Measurements from ENCODE around the gene CZIB. TPM values are rescaled to one million over a fixed set of nuclear protein-coding genes. Genes with fewer than 3 reads are reported as not detected.

CZIB gene
- total RNA-seq: 38.1 TPM

DNA sequence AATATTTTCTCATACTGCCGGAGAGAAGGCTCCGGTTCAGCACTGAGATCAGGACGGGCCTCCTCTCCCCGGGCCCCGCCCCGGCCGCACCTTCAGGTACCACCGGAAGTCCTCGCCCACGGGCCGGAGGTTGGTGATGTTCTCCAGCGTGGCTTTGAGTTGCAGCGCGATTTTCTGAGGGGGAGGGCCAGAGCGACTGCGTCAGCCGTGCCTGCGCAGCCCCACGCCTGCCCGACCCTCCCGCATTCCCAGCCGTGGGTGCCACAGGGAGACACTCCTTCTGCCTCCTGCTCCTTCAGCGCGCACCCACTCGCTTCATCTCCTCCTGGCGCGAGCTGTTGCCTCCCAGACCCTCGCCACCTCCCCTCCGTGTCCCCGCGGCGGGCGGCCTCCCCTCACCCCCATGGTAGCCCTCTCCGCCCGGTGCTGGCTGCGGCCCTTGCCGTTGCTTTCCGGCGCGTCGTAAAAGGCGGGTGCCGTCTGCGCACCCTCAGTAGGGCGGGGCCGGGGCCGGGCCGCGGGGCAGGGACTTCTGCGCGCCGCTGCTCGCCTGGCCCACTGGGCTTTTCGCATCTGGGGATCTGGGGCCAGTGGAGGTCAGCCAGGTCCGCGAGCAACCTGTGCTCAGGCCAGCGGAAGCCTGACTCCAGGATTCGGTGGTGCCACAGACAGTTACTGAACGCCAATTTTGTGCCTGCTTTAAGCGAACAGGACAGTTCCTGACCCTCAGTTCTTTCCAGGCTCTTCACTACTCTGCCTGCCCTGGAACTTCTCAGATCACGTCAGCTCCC lies at the start of gene CZIB:
TSS of gene CZIB (minus strand) at position 464 of the 791 bp plus-strand sequence. CDS start at position 405, 59 bp downstream.
- peak within 1 kb of the TSS; percentile 90 to 100 (median 100) for H3K4me3 ChIP-seq (ENCODE audit: low read length in 3 of 3)
- H3K9ac ChIP-seq (ENCODE audit: low read depth in 1 of 3, low read length in 3 of 3): peak within 1 kb of the TSS; percentile 94 to 99 (median 96)
- peaks cover 14 to 30% (median 19%) of the 10 kb centered on the region in 3 donors for H3K36me3 ChIP-seq (ENCODE audit: control insufficient read depth in 3 of 3, insufficient read depth in 3 of 3, low read length in 3 of 3)
- peaks cover 13 to 22% (median 15%) of the 10 kb centered on the region in 3 donors for H3K4me1 ChIP-seq (ENCODE audit: control insufficient read depth in 3 of 3, insufficient read depth in 3 of 3, low read length in 3 of 3)
- peak within 1 kb of the TSS; percentile 96 for H3K27ac ChIP-seq (ENCODE audit: low read depth, low read length)
- no peaks in the 10 kb centered on the region for H3K9me3 ChIP-seq (ENCODE audit: control insufficient read depth in 3 of 3, low read length in 3 of 3)
- H3K27me3 ChIP-seq (ENCODE audit: control insufficient read depth in 3 of 3, insufficient read depth in 3 of 3, low read length in 3 of 3): no peaks in the 10 kb centered on the region

DNA sequence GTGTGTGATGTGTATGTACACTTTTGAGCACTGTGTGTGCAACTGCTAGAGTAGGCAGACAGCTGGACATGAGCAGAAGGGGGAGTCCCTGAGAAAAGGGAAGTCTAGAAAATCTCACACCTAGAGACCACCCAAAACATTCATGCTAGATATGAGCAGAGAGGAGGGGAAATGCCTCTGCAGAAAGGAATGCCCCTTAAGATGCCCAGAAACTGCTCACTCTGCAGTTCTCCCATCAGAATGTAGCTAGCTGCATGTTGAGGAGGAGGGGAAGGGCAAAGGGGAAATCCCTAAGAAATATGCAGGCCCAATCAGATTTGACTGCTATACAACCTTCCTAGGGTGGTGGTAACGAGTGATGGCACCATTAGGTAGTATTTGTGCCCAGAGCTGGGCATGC lies 49.7 kb upstream of the CZIB start:
- Histone ChIP-seq H3K9me3 (ENCODE audit: control insufficient read depth in 3 of 3, low read length in 3 of 3) (no peaks in the 10 kb centered on the region), H3K27ac (ENCODE audit: low read depth, low read length) (no peak overlapping the region), H3K4me3 (ENCODE audit: low read length in 3 of 3) (no peak overlapping the region), H3K9ac (ENCODE audit: low read depth in 1 of 3, low read length in 3 of 3) (no peak overlapping the region), H3K36me3 (ENCODE audit: control insufficient read depth in 3 of 3, insufficient read depth in 3 of 3, low read length in 3 of 3) (no peaks in the 10 kb centered on the region), H3K4me1 (ENCODE audit: control insufficient read depth in 3 of 3, insufficient read depth in 3 of 3, low read length in 3 of 3) (no peaks in the 10 kb centered on the region), H3K27me3 (ENCODE audit: control insufficient read depth in 3 of 3, insufficient read depth in 3 of 3, low read length in 3 of 3) (no peaks in the 10 kb centered on the region)

DNA sequence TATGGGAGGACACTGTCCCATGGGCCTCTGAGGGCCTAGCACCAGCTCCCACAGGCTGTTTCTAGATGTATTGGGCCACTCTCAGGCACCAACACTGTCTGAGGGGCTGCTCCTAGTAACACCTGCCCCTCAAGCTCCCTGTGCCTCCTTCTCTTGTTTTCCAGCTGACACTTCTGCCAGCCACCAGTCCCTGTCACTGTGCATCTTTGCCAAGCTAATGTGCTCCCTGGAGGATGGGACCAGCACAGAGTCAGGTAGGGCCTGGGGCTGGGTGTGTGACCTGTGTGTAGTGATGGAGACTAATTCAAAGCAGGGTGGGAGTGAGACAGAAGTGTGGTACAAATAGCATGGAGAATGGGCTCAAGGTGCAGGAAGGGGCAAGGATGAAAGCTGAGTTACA lies 47.3 kb upstream of the CZIB start:
- Histone ChIP-seq H3K9me3 (ENCODE audit: control insufficient read depth in 3 of 3, low read length in 3 of 3) (no peaks in the 10 kb centered on the region), H3K27me3 (ENCODE audit: control insufficient read depth in 3 of 3, insufficient read depth in 3 of 3, low read length in 3 of 3) (no peaks in the 10 kb centered on the region), H3K9ac (ENCODE audit: low read depth in 1 of 3, low read length in 3 of 3) (no peak overlapping the region), H3K27ac (ENCODE audit: low read depth, low read length) (no peak overlapping the region), H3K4me1 (ENCODE audit: control insufficient read depth in 3 of 3, insufficient read depth in 3 of 3, low read length in 3 of 3) (no peaks in the 10 kb centered on the region), H3K4me3 (ENCODE audit: low read length in 3 of 3) (no peak overlapping the region), H3K36me3 (ENCODE audit: control insufficient read depth in 3 of 3, insufficient read depth in 3 of 3, low read length in 3 of 3) (peaks cover 0 to 2% (median 0%) of the 10 kb centered on the region in 3 donors)

DNA sequence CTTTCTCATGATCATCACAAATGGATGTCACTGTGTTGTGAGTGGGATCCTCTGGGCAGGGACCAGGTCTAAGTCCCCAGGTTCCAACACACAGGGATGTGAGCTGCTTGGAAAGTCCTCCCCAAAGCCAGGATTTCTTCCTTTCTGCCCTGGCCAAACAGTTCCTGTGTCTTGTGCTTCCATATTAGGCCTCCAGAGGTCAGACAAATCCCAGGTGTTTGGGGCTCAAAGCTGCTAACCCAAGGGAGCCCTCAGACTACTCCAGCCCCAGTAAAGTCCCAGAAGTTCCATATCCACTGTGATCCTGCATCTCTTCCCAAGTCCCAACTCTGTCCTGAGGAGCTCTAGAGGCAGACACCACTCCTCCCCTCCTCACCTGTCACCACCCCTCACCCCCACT lies 45.6 kb upstream of the CZIB start:
- Histone ChIP-seq H3K9ac (ENCODE audit: low read depth in 1 of 3, low read length in 3 of 3) (no peak overlapping the region), H3K4me1 (ENCODE audit: control insufficient read depth in 3 of 3, insufficient read depth in 3 of 3, low read length in 3 of 3) (no peaks in the 10 kb centered on the region), H3K9me3 (ENCODE audit: control insufficient read depth in 3 of 3, low read length in 3 of 3) (no peaks in the 10 kb centered on the region), H3K4me3 (ENCODE audit: low read length in 3 of 3) (no peak overlapping the region), H3K36me3 (ENCODE audit: control insufficient read depth in 3 of 3, insufficient read depth in 3 of 3, low read length in 3 of 3) (peaks cover 0 to 2% (median 0%) of the 10 kb centered on the region in 3 donors), H3K27me3 (ENCODE audit: control insufficient read depth in 3 of 3, insufficient read depth in 3 of 3, low read length in 3 of 3) (no peaks in the 10 kb centered on the region), H3K27ac (ENCODE audit: low read depth, low read length) (no peak overlapping the region)

DNA sequence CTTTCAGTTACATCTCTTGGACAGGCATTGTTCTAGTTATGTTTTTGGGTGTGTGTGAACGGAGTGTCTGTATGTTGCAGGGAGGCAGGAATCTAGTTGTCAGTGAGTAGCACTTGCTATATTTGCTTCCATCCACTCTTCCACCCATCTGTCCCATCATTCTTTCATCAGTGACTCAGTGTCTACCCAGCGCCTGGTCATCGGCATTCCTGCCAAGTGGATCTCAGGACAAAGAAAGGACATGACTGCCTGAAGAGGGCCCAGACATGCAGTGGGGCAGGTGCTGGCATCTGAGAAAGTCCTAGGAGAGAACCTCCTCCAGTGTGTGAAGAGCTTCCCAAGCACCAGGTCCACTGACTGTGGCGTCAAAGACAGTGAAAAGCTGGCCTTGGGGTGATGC lies 45.1 kb upstream of the CZIB start:
- Histone ChIP-seq H3K27ac (ENCODE audit: low read depth, low read length) (no peak overlapping the region), H3K27me3 (ENCODE audit: control insufficient read depth in 3 of 3, insufficient read depth in 3 of 3, low read length in 3 of 3) (no peaks in the 10 kb centered on the region), H3K9me3 (ENCODE audit: control insufficient read depth in 3 of 3, low read length in 3 of 3) (no peaks in the 10 kb centered on the region), H3K36me3 (ENCODE audit: control insufficient read depth in 3 of 3, insufficient read depth in 3 of 3, low read length in 3 of 3) (peaks cover 0 to 2% (median 0%) of the 10 kb centered on the region in 3 donors), H3K4me3 (ENCODE audit: low read length in 3 of 3) (no peak overlapping the region), H3K4me1 (ENCODE audit: control insufficient read depth in 3 of 3, insufficient read depth in 3 of 3, low read length in 3 of 3) (no peaks in the 10 kb centered on the region), H3K9ac (ENCODE audit: low read depth in 1 of 3, low read length in 3 of 3) (no peak overlapping the region)

DNA sequence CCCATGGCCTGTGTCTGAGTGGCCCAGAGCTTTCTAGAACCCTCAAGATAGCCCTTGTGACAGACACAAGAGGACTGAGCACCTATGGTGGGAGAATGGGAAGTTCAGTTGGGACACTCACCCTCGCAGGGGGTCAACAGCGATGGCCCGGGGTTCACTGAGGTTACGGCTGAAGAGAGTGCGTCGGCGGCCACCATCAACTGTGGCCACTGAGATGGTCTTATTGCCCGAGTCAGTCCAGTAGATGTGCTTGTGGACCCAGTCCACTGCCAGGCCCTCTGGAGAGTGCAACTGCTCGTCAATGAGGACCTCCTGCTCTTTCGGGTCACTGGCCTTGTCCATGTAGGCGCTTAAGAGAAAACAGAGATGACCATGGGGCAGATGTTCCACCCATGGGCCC lies 43.6 kb upstream of the CZIB start:
- H3K9ac ChIP-seq (ENCODE audit: low read depth in 1 of 3, low read length in 3 of 3): no peak overlapping the region
- H3K4me1 ChIP-seq (ENCODE audit: control insufficient read depth in 3 of 3, insufficient read depth in 3 of 3, low read length in 3 of 3): no peaks in the 10 kb centered on the region
- H3K27me3 ChIP-seq (ENCODE audit: control insufficient read depth in 3 of 3, insufficient read depth in 3 of 3, low read length in 3 of 3): peaks cover 0 to 2% (median 0%) of the 10 kb centered on the region in 3 donors
- no peak overlapping the region for H3K4me3 ChIP-seq (ENCODE audit: low read length in 3 of 3)
- H3K36me3 ChIP-seq (ENCODE audit: control insufficient read depth in 3 of 3, insufficient read depth in 3 of 3, low read length in 3 of 3): peaks cover 0 to 2% (median 0%) of the 10 kb centered on the region in 3 donors
- no peak overlapping the region for H3K27ac ChIP-seq (ENCODE audit: low read depth, low read length)
- no peaks in the 10 kb centered on the region for H3K9me3 ChIP-seq (ENCODE audit: control insufficient read depth in 3 of 3, low read length in 3 of 3)

DNA sequence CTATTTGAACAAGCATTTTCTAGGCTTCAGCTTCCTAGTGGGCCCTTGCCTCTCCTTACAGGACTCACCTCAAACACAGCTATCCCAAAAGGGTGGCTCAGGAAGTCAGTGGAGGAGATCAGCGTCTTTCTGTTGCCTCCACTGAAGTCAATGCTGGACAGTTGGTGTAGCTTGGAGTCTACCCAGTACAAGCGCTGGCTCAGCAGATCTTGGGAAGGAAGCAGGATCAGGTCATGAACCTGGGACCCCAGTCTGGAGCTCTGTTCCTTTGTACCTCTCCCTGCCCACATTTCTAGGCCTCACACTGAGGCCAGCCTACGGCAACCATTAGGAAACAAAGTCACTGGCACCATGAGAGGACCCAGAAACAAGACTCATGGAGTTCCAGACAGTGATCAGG lies 41.6 kb upstream of the CZIB start:
- no peak overlapping the region for H3K27ac ChIP-seq (ENCODE audit: low read depth, low read length)
- peaks cover 0 to 2% (median 0%) of the 10 kb centered on the region in 3 donors for H3K27me3 ChIP-seq (ENCODE audit: control insufficient read depth in 3 of 3, insufficient read depth in 3 of 3, low read length in 3 of 3)
- no peak overlapping the region for H3K9ac ChIP-seq (ENCODE audit: low read depth in 1 of 3, low read length in 3 of 3)
- H3K4me1 ChIP-seq (ENCODE audit: control insufficient read depth in 3 of 3, insufficient read depth in 3 of 3, low read length in 3 of 3): no peaks in the 10 kb centered on the region
- H3K4me3 ChIP-seq (ENCODE audit: low read length in 3 of 3): no peak overlapping the region
- no peaks in the 10 kb centered on the region for H3K9me3 ChIP-seq (ENCODE audit: control insufficient read depth in 3 of 3, low read length in 3 of 3)
- H3K36me3 ChIP-seq (ENCODE audit: control insufficient read depth in 3 of 3, insufficient read depth in 3 of 3, low read length in 3 of 3): peaks cover 0 to 2% (median 0%) of the 10 kb centered on the region in 3 donors

DNA sequence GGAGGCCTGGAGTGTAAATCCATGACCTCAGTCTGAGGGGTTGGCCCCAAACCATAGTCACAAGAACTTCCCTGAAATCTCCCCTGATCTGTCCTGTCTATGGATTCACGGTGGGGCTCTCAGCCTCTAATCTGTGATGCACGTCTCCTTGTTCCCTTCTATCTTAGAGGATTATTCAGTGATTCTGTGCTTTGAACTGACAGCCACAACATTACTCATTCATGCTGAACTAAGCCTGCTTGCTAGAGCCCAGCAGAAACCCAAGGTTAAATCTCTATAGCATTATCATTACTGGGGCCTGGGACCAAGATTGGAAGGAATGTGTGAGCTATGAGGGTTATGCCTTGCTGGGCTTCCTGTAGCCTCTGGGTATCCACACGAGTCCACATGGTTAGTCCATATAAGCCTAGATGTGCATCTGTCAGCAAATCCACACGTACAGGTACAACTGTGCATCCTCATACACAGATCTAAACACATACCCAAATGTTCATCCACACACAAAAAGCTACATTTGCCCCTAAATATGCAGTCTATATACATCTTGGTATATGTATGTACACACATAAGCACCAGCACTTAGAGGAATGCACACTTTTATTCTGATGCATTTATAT lies 40.3 kb upstream of the CZIB start:
- Histone ChIP-seq H3K27ac (ENCODE audit: low read depth, low read length) (no peak overlapping the region), H3K9me3 (ENCODE audit: control insufficient read depth in 3 of 3, low read length in 3 of 3) (no peaks in the 10 kb centered on the region), H3K9ac (ENCODE audit: low read depth in 1 of 3, low read length in 3 of 3) (no peak overlapping the region), H3K36me3 (ENCODE audit: control insufficient read depth in 3 of 3, insufficient read depth in 3 of 3, low read length in 3 of 3) (peaks cover 0 to 2% (median 0%) of the 10 kb centered on the region in 3 donors), H3K4me3 (ENCODE audit: low read length in 3 of 3) (no peak overlapping the region), H3K27me3 (ENCODE audit: control insufficient read depth in 3 of 3, insufficient read depth in 3 of 3, low read length in 3 of 3) (peaks cover 0 to 2% (median 0%) of the 10 kb centered on the region in 3 donors), H3K4me1 (ENCODE audit: control insufficient read depth in 3 of 3, insufficient read depth in 3 of 3, low read length in 3 of 3) (no peaks in the 10 kb centered on the region)

DNA sequence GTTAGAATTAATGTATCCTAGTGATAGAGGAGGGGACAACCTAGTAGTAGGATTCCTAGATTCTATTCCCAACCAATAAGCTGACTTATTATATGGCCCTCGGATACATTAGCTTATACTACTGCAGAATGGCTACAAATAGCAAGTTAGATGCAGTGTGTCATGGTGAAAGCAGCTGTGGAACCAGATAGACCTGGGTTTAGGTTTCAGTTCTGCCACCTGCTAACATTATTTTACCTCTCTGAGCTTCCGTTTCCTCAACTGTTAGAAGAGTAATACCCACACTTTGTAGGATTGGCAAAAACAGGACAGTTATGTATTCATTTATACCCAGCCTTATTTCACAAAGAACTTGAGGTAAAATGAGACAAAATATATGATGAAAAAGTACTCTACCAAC lies 39.5 kb upstream of the CZIB start:
- no peak overlapping the region for H3K9ac ChIP-seq (ENCODE audit: low read depth in 1 of 3, low read length in 3 of 3)
- H3K27me3 ChIP-seq (ENCODE audit: control insufficient read depth in 3 of 3, insufficient read depth in 3 of 3, low read length in 3 of 3): peaks cover 0 to 2% (median 0%) of the 10 kb centered on the region in 3 donors
- H3K4me1 ChIP-seq (ENCODE audit: control insufficient read depth in 3 of 3, insufficient read depth in 3 of 3, low read length in 3 of 3): no peaks in the 10 kb centered on the region
- no peak overlapping the region for H3K4me3 ChIP-seq (ENCODE audit: low read length in 3 of 3)
- H3K36me3 ChIP-seq (ENCODE audit: control insufficient read depth in 3 of 3, insufficient read depth in 3 of 3, low read length in 3 of 3): peaks cover 0 to 2% (median 0%) of the 10 kb centered on the region in 3 donors
- H3K9me3 ChIP-seq (ENCODE audit: control insufficient read depth in 3 of 3, low read length in 3 of 3): no peaks in the 10 kb centered on the region
- H3K27ac ChIP-seq (ENCODE audit: low read depth, low read length): no peak overlapping the region

DNA sequence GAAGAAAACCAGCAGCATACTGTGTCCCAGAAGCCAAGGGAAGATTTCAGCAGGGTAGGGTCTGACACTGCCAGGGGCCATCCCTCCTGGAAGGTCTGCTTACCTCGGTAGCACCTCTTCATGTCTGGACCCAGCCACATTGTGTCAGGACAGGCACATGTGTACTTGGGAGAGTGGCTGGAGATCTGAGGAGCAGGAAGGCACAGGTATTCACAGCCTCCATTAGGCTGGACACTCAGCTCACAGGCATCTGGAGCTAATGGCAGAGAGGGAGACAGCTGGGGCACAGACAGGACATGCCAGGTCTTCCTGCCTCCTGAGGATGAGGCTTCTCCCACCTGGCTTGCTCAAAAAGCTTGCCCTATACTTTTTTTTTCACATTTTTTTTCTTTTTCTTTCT lies 37.8 kb upstream of the CZIB start:
- peaks cover 0 to 2% (median 0%) of the 10 kb centered on the region in 3 donors for H3K27me3 ChIP-seq (ENCODE audit: control insufficient read depth in 3 of 3, insufficient read depth in 3 of 3, low read length in 3 of 3)
- no peaks in the 10 kb centered on the region for H3K36me3 ChIP-seq (ENCODE audit: control insufficient read depth in 3 of 3, insufficient read depth in 3 of 3, low read length in 3 of 3)
- no peak overlapping the region for H3K27ac ChIP-seq (ENCODE audit: low read depth, low read length)
- H3K4me1 ChIP-seq (ENCODE audit: control insufficient read depth in 3 of 3, insufficient read depth in 3 of 3, low read length in 3 of 3): no peaks in the 10 kb centered on the region
- H3K9ac ChIP-seq (ENCODE audit: low read depth in 1 of 3, low read length in 3 of 3): no peak overlapping the region
- H3K9me3 ChIP-seq (ENCODE audit: control insufficient read depth in 3 of 3, low read length in 3 of 3): no peaks in the 10 kb centered on the region
- no peak overlapping the region for H3K4me3 ChIP-seq (ENCODE audit: low read length in 3 of 3)
